BLaER1 (cell line): ENCODE measurements around the gene BBS1.
A peak's percentile ranks its signal among the peaks of the same experiment; 100 is the strongest.
"Not testable (repeated sequence)": the region's sequence is repeated elsewhere in the genome, so short reads cannot be mapped to it uniquely, and the experiment has no call there.

Experiments used
- H3K27ac ChIP-seq: shearing (Covaris generic); formaldehyde crosslinking; 2 replicates; pipeline ENCODE4 v1.8.1; 2022
- H3K27me3 ChIP-seq: shearing (Covaris generic); formaldehyde crosslinking; 2 replicates; pipeline ENCODE4 v1.8.1; 2022
- H3K36me3 ChIP-seq: shearing (Covaris generic); formaldehyde crosslinking; 2 replicates; pipeline ENCODE4 v1.8.1; 2022
- H3K4me1 ChIP-seq: shearing (Covaris generic); formaldehyde crosslinking; 2 replicates; pipeline ENCODE4 v1.8.1; 2022
- H3K4me2 ChIP-seq: shearing (Covaris generic); formaldehyde crosslinking; 2 replicates; pipeline ENCODE4 v1.8.1; 2022
- H3K4me3 ChIP-seq: shearing (Covaris generic); formaldehyde crosslinking; 2 replicates; pipeline ENCODE4 v1.8.1; 2022
- H3K9ac ChIP-seq: shearing (Covaris generic); formaldehyde crosslinking; 2 replicates; pipeline ENCODE4 v1.8.1; 2022
- H3K9me3 ChIP-seq: shearing (Covaris generic); formaldehyde crosslinking; 2 replicates; pipeline ENCODE4 v1.8.1; 2022
- H4K20me1 ChIP-seq: shearing (Covaris generic); formaldehyde crosslinking; 2 replicates; pipeline ENCODE4 v1.8.1; 2022
- Cebpa-rat ChIP-seq: shearing (Covaris generic); IDR thresholded peaks from 2 replicates; pipeline ENCODE4 v1.8.1; 2022

The BBS1 gene

GRCh38 chr11:66569076-66569475 lies 58.6 kb downstream of the BBS1 start:
- no peak overlapping the region for H3K27ac ChIP-seq
- no peaks in the 10 kb centered on the region for H4K20me1 ChIP-seq
- H3K4me2 ChIP-seq = no peak overlapping the region
- no peak overlapping the region for H3K9ac ChIP-seq
- H3K36me3 ChIP-seq = no peaks in the 10 kb centered on the region
- H3K9me3 ChIP-seq = peaks cover 18% of the 10 kb centered on the region; the same call in 1 of the 2 replicates
- no peak overlapping the region for H3K4me3 ChIP-seq
- peaks cover 13% of the 10 kb centered on the region for H3K4me1 ChIP-seq
- TF ChIP-seq Cebpa-rat = no peak
- peaks cover 42% of the 10 kb centered on the region for H3K27me3 ChIP-seq

- TF ChIP-seq Cebpa-rat = no peak
- Histone ChIP-seq H3K4me2 (peak overlapping the region; percentile 21), H3K27ac (no peak overlapping the region), H4K20me1 (no peaks in the 10 kb centered on the region), H3K4me3 (no peak overlapping the region), H3K36me3 (no peaks in the 10 kb centered on the region), H3K27me3 (peaks cover 42% of the 10 kb centered on the region), H3K9ac (no peak overlapping the region), H3K4me1 (peaks cover 13% of the 10 kb centered on the region), H3K9me3 (peaks cover 24% of the 10 kb centered on the region)
These were observed 59.8 kb downstream of the BBS1 start for GRCh38 chr11:66570079-66570849.

- Histone ChIP-seq H3K4me1 (peaks cover 13% of the 10 kb centered on the region), H3K27ac (no peak overlapping the region)
These were observed 60.4 kb downstream of the BBS1 start for GRCh38 chr11:66570850-66571180.

GRCh38 chr11:66579017-66579606 lies 68.7 kb downstream of the BBS1 start:
- H3K9ac ChIP-seq = no peak overlapping the region
- H4K20me1 ChIP-seq = no peaks in the 10 kb centered on the region
- no peaks in the 10 kb centered on the region for H3K36me3 ChIP-seq
- TF ChIP-seq Cebpa-rat = no peak
- no peak overlapping the region for H3K27ac ChIP-seq
- no peaks in the 10 kb centered on the region for H3K27me3 ChIP-seq
- H3K4me2 ChIP-seq = no peak overlapping the region
- H3K4me1 ChIP-seq = no peaks in the 10 kb centered on the region
- H3K9me3 ChIP-seq = peaks cover 27% of the 10 kb centered on the region
- no peak overlapping the region for H3K4me3 ChIP-seq

More at GRCh38 chr11:66570850-66571180, 60.4 kb downstream of the BBS1 start:
- peaks cover 39% of the 10 kb centered on the region for H3K27me3 ChIP-seq
- no peaks in the 10 kb centered on the region for H3K36me3 ChIP-seq
- no peak overlapping the region for H3K9ac ChIP-seq
- H3K9me3 ChIP-seq = peaks cover 24% of the 10 kb centered on the region
- H3K4me3 ChIP-seq = no peak overlapping the region
- no peaks in the 10 kb centered on the region for H4K20me1 ChIP-seq
- no peak for TF ChIP-seq Cebpa-rat
- no peak overlapping the region for H3K4me2 ChIP-seq

GRCh38 chr11:66580803-66581202 lies 70.4 kb downstream of the BBS1 start:
- Histone ChIP-seq H3K9me3 (peaks cover 21% of the 10 kb centered on the region), H3K4me1 (no peaks in the 10 kb centered on the region), H3K36me3 (no peaks in the 10 kb centered on the region), H4K20me1 (no peaks in the 10 kb centered on the region), H3K9ac (no peak overlapping the region), H3K4me2 (no peak overlapping the region), H3K27me3 (no peaks in the 10 kb centered on the region), H3K27ac (no peak overlapping the region), H3K4me3 (no peak overlapping the region)
- no peak for TF ChIP-seq Cebpa-rat

GRCh38 chr11:66581261-66581660 lies 70.8 kb downstream of the BBS1 start:
- no peak overlapping the region for H3K4me3 ChIP-seq
- H4K20me1 ChIP-seq = no peaks in the 10 kb centered on the region
- no peak for TF ChIP-seq Cebpa-rat
- no peak overlapping the region for H3K4me2 ChIP-seq
- no peaks in the 10 kb centered on the region for H3K4me1 ChIP-seq
- H3K9me3 ChIP-seq = peaks cover 21% of the 10 kb centered on the region
- H3K36me3 ChIP-seq = no peaks in the 10 kb centered on the region
- H3K9ac ChIP-seq = no peak overlapping the region
- no peaks in the 10 kb centered on the region for H3K27me3 ChIP-seq
- no peak overlapping the region for H3K27ac ChIP-seq

- H3K27ac ChIP-seq, H3K4me3 ChIP-seq, H3K4me1 ChIP-seq, H3K9ac ChIP-seq, H3K36me3 ChIP-seq, H3K4me2 ChIP-seq, H4K20me1 ChIP-seq, H3K27me3 ChIP-seq: not testable (repeated sequence)
- H3K9me3 ChIP-seq = peaks cover 21% of the 10 kb centered on the region
These were observed 72.2 kb downstream of the BBS1 start for GRCh38 chr11:66582565-66583147.
